Central memory CD8-positive, alpha-beta T cell (primary cell): ENCODE measurements around the gene VMP1.

Source experiments
- ATAC-seq: fragments of 150-1000 bp; cut with Tn5 transposase; replicated peaks from 2 replicates; pipeline ENCODE4 v1.10.0; 2022; ENCODE audit warnings: mild to moderate bottlenecking, moderate FRiP score, moderate number of reproducible peaks; ENCODE audit not compliant: poor library complexity, severe bottlenecking; ENCODE audit errors: extremely low read depth
- DNase-seq, 2 donors: peaks; one replicate each; pipeline ENCODE4 v3.0.0; 2021; ENCODE audit warnings: low spot score in 2 of 2
- H3K27ac Mint-ChIP-seq: one replicate; pipeline ENCODE4 v1.8.0; 2022; ENCODE audit warnings: low read depth, mild to moderate bottlenecking, moderate library complexity, mixed read lengths
- H3K27me3 Mint-ChIP-seq: one replicate; pipeline ENCODE4 v1.8.0; 2022; ENCODE audit warnings: mixed read lengths
- H3K36me3 Mint-ChIP-seq: one replicate; pipeline ENCODE4 v1.8.0; 2022; ENCODE audit warnings: mild to moderate bottlenecking, moderate library complexity, mixed read lengths; ENCODE audit not compliant: insufficient read depth
- H3K4me1 Mint-ChIP-seq: one replicate; pipeline ENCODE4 v1.8.0; 2022; ENCODE audit warnings: mixed read lengths
- H3K4me3 Mint-ChIP-seq: one replicate; pipeline ENCODE4 v1.8.0; 2022; ENCODE audit warnings: mild to moderate bottlenecking, moderate library complexity, mixed read lengths
- H3K9me3 Mint-ChIP-seq: one replicate; pipeline ENCODE4 v1.8.0; 2022; ENCODE audit warnings: mixed read lengths

Gene VMP1

DNA sequence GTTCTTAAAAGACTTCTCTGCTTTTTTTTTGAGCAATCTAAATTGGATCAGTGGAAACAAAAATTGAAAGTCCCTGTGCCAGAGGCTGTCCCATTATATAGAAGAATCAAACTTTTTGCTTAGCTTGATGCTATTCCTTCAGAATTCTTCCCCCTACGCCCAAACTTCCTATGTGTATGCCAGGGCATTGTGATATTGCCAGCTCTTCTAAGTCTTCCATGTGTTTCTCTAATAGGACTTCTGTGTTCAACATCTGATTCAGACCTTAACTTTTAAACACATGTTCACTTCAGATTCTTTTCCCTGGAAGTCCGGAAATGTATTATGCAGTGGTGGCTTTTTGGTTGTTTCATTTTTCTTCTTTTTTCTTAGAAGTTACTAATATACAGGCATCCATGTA, 19.0 kb upstream of the VMP1 start:
- peak overlapping the region; percentile 52 for H3K27ac Mint-ChIP-seq
- H3K4me1 Mint-ChIP-seq: peaks cover 5% of the 10 kb centered on the region
- H3K9me3 Mint-ChIP-seq: no peaks in the 10 kb centered on the region
- DNase-seq (no peak), ATAC-seq (no peak)
- no peak overlapping the region for H3K4me3 Mint-ChIP-seq
- H3K36me3 Mint-ChIP-seq: peaks cover 83% of the 10 kb centered on the region
- H3K27me3 Mint-ChIP-seq: no peaks in the 10 kb centered on the region

DNA sequence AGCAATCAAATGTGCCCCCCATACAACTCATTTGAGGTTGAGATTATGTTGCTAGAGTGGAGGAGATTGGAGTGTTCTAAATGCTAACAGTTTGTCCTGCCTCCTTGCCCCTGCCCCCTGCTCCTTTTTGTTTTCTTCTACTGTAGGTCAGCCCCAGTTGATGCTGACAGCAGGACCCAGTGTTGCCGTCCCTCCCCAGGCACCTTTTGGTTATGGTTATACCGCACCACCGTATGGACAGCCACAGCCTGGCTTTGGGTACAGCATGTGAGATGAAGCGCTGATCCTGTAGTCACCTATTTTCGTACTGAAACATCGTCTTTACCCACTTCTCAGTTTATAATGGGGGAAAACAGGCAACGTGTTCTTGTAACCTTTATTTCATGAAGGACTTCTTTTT, 13.9 kb upstream of the VMP1 start:
- ATAC-seq: no peak
- peaks cover 56% of the 10 kb centered on the region for H3K36me3 Mint-ChIP-seq
- no peak overlapping the region for H3K27ac Mint-ChIP-seq

DNA sequence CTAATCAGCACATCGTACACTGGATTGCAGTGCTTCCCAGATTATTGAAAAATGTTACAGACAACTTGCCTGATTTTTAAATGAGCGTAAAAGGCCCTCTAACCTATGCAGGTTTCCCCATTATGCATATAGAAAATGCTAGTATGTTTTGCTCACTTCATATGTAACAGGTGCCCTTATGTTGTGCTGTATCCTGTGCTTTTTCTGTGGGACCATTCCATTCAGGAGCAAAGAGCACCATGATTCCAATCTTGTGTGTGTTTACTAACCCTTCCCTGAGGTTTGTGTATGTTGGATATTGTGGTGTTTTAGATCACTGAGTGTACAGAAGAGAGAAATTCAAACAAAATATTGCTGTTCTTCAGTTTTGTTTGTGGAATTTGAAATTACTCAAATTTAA, 13.1 kb upstream of the VMP1 start:
- no peak for ATAC-seq
- DNase-seq: no peak
- Mint-ChIP-seq H3K9me3 (no peaks in the 10 kb centered on the region), H3K4me3 (no peak overlapping the region), H3K36me3 (peaks cover 54% of the 10 kb centered on the region), H3K4me1 (peaks cover 18% of the 10 kb centered on the region), H3K27ac (no peak overlapping the region), H3K27me3 (no peaks in the 10 kb centered on the region)

More for the DNA sequence above, 13.9 kb upstream of the VMP1 start:
- DNase-seq: no peak
- Mint-ChIP-seq H3K4me3 (no peak overlapping the region), H3K27me3 (no peaks in the 10 kb centered on the region), H3K9me3 (no peaks in the 10 kb centered on the region), H3K4me1 (peaks cover 10% of the 10 kb centered on the region)

DNA sequence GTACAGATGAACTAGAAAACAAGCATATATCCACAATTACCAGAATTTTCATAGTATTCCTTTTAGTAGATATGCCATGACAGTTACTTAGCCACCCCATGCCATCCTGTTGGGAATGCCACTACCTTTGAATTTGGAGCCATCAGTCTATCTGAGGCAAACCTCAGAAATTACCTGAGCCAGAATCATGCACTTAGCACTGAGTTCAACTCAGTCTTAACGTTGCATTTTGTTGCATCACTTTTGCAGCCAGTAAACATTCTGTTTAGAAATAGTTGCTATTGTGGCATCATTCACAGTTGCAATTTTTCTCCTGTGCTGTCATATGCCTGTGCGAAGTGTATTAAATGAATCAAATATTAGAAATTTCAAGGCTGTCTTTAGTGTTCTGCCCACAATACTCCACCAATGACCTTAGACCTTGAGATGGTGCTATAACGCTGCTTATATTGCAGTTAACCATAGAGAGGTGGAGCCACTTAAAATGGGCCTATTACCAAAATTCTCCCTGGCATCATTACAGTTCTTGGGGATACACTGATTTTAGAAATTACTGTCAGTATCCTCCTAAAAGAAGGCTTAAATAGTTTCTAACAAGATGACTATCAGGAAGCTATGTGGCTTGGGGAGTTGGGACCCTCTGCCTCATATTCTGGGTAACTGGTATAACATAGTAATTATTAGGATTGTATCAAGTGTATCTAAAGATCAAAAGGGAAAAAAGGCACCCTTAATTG, 11.3 kb upstream of the VMP1 start:
- Mint-ChIP-seq H3K27ac (no peak overlapping the region), H3K4me1 (peaks cover 30% of the 10 kb centered on the region), H3K4me3 (no peak overlapping the region), H3K9me3 (no peaks in the 10 kb centered on the region), H3K27me3 (no peaks in the 10 kb centered on the region), H3K36me3 (peaks cover 45% of the 10 kb centered on the region)
- DNase-seq: no peak
- ATAC-seq: no peak

DNA sequence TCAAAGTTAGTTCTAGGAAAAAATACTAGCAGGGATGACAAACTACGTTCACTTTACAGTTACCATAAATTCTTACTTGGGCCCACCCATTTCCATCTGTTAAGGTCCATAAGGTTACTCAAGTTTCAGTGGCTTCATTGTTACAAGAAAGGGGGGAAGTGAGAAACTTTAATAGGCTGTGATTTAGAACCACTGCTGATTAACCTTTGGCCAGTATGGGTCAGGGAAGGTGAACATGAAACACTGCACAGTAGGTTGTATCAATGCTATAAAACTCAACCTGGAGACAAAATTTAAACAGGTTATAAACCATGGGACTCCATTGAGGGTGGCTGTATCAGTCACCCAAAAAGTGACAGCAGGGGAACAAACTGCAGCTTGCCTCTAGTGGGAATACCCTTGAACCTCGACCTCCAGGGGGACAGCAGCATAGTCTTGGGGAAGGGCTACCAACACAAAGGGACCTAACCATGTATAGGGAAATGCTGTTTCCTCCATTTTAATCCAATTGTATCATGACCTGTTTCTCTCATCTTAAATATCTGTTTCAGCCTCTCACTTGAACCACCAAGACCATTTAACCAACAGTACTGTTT, 10.7 kb upstream of the VMP1 start:
- no peak overlapping the region for H3K27ac Mint-ChIP-seq
- ATAC-seq (no peak), DNase-seq (no peak)
- H3K4me3 Mint-ChIP-seq: no peak overlapping the region
- H3K9me3 Mint-ChIP-seq: no peaks in the 10 kb centered on the region
- H3K27me3 Mint-ChIP-seq: no peaks in the 10 kb centered on the region
- peaks cover 30% of the 10 kb centered on the region for H3K4me1 Mint-ChIP-seq
- H3K36me3 Mint-ChIP-seq: peaks cover 42% of the 10 kb centered on the region

DNA sequence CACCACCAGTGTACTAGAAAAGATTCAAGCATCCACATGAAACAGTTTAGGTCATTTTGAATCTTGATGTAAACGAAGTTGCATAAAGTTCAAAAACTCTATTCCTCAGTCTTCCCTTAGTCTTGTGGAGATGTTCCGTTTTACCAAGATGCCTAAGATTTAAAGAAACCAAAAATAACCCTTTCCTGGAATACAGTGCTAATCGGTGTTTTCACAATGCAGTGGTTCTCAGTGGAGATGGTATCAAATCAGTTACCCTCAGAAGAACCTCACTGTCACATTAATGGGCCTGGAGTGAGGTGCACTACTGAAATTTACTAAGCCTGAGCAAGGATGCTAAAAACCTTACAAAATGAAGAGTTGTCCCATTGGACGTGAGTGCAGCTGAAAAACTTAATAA, 9.3 kb upstream of the VMP1 start:
- peak overlapping the region; percentile 67 for H3K27ac Mint-ChIP-seq
- no peaks in the 10 kb centered on the region for H3K27me3 Mint-ChIP-seq
- H3K4me1 Mint-ChIP-seq: peaks cover 37% of the 10 kb centered on the region
- peaks cover 33% of the 10 kb centered on the region for H3K36me3 Mint-ChIP-seq
- ATAC-seq (no peak), DNase-seq (no peak)
- no peak overlapping the region for H3K4me3 Mint-ChIP-seq
- no peaks in the 10 kb centered on the region for H3K9me3 Mint-ChIP-seq

DNA sequence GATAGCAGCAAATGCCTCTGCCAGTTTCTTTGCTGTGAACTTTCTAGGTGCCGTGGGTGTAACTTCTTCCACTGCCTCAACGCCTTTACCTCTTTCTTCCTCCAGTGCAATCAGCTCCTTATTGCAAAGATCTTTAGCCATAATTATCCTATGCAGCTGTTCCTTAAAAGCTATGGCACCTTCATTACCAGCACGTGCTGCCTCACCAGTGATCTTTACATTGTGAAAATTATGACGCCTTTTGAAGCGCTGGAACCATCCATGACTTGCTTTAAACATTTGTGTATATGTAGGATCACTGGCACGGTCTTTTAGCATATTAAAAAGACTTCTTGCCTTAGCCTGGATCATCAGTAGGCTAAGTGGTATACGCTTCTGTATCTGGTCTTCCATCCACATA, 8.2 kb upstream of the VMP1 start:
- no peaks in the 10 kb centered on the region for H3K27me3 Mint-ChIP-seq
- no peak for ATAC-seq
- H3K4me3 Mint-ChIP-seq: no peak overlapping the region
- peaks cover 26% of the 10 kb centered on the region for H3K36me3 Mint-ChIP-seq
- H3K9me3 Mint-ChIP-seq: no peaks in the 10 kb centered on the region
- H3K4me1 Mint-ChIP-seq: peaks cover 42% of the 10 kb centered on the region
- DNase-seq: no peak
- H3K27ac Mint-ChIP-seq: no peak overlapping the region

DNA sequence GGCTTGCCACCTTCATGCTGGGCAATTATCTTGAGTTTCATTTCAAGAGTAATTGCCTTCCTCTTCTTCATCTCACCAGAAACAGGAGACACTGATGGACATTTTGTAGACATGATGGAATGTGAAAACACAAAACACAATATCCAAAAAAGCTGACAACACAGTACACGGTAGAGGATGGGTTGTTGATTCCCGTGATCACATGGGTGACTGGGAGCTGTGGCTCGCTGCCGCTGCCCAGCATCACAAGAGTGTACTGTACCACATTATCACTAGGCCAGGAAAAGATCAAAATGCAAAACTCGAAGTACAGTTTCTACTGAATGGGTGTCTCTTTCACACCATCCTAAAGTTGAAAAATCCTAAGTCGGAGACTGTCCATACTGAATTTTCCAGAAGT, 7.7 kb upstream of the VMP1 start:
- H3K27ac Mint-ChIP-seq: no peak overlapping the region
- no peak overlapping the region for H3K4me3 Mint-ChIP-seq
- ATAC-seq: no peak
- H3K4me1 Mint-ChIP-seq: peaks cover 46% of the 10 kb centered on the region
- DNase-seq: no peak
- H3K27me3 Mint-ChIP-seq: no peaks in the 10 kb centered on the region
- peaks cover 23% of the 10 kb centered on the region for H3K36me3 Mint-ChIP-seq
- no peaks in the 10 kb centered on the region for H3K9me3 Mint-ChIP-seq

DNA sequence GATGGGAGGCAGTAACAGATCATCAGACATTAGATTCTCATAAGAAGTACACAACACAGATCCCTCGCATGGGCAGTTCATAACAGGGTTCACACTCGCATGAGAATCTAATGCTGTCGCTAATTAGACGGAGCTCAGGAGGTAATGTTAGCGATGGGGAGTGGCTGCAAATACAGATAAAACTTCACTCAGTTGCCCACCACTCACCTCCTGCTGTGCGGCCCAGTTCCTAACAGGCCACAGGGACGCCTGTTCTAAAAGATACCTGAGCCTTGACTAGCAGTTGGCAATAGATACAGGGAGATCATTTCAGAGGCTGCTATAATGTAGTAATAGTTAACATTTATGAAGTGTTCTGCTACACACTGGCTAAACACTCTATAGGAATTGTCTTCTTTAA, 5.2 kb upstream of the VMP1 start:
- Mint-ChIP-seq H3K36me3 (peaks cover 20% of the 10 kb centered on the region), H3K27ac (no peak overlapping the region)

DNA sequence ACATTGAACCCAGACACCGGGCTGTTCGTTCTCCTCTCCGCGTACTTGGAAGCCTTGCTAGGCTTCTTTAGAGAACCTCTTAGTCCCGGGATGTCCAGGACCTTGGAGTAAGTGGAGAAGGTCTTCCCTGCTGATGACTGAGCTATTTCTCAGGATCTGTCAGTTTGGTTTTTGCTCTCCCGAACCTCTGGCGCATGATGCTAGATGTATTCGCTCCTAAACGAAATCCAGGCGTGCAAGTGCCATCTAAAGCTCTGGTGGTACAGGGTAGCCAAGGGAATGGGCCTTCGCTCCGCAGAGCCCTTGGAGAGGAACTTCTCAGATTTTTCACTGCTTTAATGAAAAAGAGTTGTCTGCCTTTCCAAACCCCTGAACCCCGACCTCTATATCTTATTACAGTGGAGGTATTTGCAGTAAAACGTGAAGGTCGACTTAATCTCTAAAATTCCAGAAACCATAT, 547 bp downstream of the VMP1 start:
- H3K27me3 Mint-ChIP-seq: no peaks in the 10 kb centered on the region
- DNase-seq: peak in 1 of 2 donors; percentile 10

More for the DNA sequence above, 5.2 kb upstream of the VMP1 start:
- no peaks in the 10 kb centered on the region for H3K9me3 Mint-ChIP-seq
- ATAC-seq (no peak), DNase-seq (no peak)
- no peaks in the 10 kb centered on the region for H3K27me3 Mint-ChIP-seq
- peaks cover 65% of the 10 kb centered on the region for H3K4me1 Mint-ChIP-seq
- no peak overlapping the region for H3K4me3 Mint-ChIP-seq

DNA sequence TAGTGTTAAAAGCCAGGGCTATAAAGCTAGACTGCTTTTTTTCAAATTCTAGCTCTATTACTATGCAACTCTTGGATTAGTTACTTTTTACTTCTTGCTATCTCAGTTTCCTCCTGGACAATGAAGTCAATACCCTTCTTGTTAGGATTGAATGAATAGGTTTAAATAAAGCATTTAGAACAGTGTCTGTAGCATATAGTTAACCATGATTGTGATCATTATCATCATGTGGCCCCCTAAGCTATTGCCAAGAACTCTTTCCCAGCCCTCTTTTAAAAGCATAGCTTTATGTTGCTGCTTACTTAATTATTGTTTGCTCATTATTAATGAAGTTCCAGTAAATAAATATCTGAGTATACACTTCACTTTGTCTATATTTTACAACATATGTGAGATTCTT, 4.5 kb downstream of the VMP1 start:
- Mint-ChIP-seq H3K36me3 (peaks cover 15% of the 10 kb centered on the region), H3K27me3 (no peaks in the 10 kb centered on the region), H3K4me1 (peaks cover 42% of the 10 kb centered on the region), H3K9me3 (no peaks in the 10 kb centered on the region), H3K27ac (no peak overlapping the region), H3K4me3 (no peak overlapping the region)
- DNase-seq (no peak), ATAC-seq (no peak)

More for the DNA sequence above, 547 bp downstream of the VMP1 start:
- peak overlapping the region; percentile 100 for H3K4me3 Mint-ChIP-seq
- ATAC-seq: peak; percentile 6
- no peaks in the 10 kb centered on the region for H3K9me3 Mint-ChIP-seq
- H3K36me3 Mint-ChIP-seq: peaks cover 19% of the 10 kb centered on the region
- peak overlapping the region; percentile 100 for H3K27ac Mint-ChIP-seq
- H3K4me1 Mint-ChIP-seq: peaks cover 54% of the 10 kb centered on the region

DNA sequence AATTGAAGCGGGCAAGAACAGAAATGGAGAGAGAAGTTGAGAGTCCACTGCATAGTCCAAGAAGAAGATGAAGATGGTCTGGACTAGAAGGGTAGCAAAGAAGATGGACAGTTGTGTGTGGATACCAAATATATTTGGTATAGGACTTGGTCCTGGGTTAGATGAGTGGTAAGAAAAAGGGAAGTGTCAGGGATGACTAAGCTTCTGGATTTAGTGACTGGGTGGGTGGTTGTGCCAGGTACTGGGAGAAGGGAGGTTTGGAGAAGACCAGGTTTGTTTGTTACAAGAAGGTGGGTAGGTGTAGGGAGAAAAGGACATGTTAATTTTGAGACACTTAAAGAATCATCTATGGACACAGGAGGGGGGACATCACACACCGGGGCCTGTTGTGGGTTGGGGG, 5.4 kb downstream of the VMP1 start:
- DNase-seq (no peak), ATAC-seq (no peak)
- Mint-ChIP-seq H3K27me3 (no peaks in the 10 kb centered on the region), H3K4me3 (no peak overlapping the region), H3K36me3 (peaks cover 13% of the 10 kb centered on the region), H3K27ac (no peak overlapping the region), H3K4me1 (peaks cover 33% of the 10 kb centered on the region), H3K9me3 (no peaks in the 10 kb centered on the region)

DNA sequence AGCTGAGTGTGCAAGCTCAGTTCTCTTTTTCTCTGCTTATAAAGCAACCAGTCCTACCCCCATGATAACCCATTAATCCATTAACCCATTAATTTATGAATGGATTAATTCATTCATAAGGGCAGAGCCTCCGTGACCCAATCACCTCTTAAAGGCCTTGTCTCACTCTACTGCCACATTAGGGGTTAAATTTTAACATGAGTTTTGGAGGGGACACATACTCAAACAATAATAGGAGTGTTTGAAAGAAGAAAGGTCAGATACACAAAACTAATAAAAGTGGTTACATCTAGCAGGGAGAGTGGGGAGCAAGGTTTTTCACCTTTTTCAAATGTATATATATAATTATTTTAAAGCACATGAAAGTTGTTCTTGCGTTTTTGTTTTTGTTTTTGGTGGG, 6.8 kb downstream of the VMP1 start:
- Mint-ChIP-seq H3K4me3 (no peak overlapping the region), H3K27me3 (no peaks in the 10 kb centered on the region), H3K4me1 (peaks cover 35% of the 10 kb centered on the region), H3K9me3 (no peaks in the 10 kb centered on the region), H3K36me3 (peaks cover 13% of the 10 kb centered on the region), H3K27ac (no peak overlapping the region)
- DNase-seq (no peak), ATAC-seq (no peak)
